ENCODE data around the gene SCAMP4. TPM values are rescaled to one million over a fixed set of nuclear protein-coding genes. Genes with fewer than 3 reads are reported as not detected.

Gene SCAMP4
- total RNA-seq, 1 donor from 2014 or later: 71.2 TPM

GRCh38 chr19:1864480-1865171 is 40.6 kb upstream of the SCAMP4 start:
- Mint-ChIP-seq H3K4me1 (peaks cover 17% of the 10 kb centered on the region), H3K4me3 (peak overlapping the region; percentile 81), H3K9me3 (no peaks in the 10 kb centered on the region), H3K36me3 (ENCODE audit: low read depth) (no peaks in the 10 kb centered on the region), H3K27me3 (ENCODE audit: low read depth) (peaks cover 21% of the 10 kb centered on the region), H3K27ac (ENCODE audit: unreplicated experiment) (no peak overlapping the region)
- peak; percentile 83 for TF ChIP-seq CTCF (conservative IDR thresholded peaks at IDR 0.05)
- DNase-seq (ENCODE audit: low read depth, low spot score): peak; percentile 81

- Mint-ChIP-seq H3K4me1 (peaks cover 17% of the 10 kb centered on the region), H3K27ac (ENCODE audit: unreplicated experiment) (no peak overlapping the region), H3K27me3 (ENCODE audit: low read depth) (peaks cover 21% of the 10 kb centered on the region), H3K36me3 (ENCODE audit: low read depth) (no peaks in the 10 kb centered on the region), H3K4me3 (peak overlapping the region; percentile 81), H3K9me3 (no peaks in the 10 kb centered on the region)
- TF ChIP-seq CTCF (conservative IDR thresholded peaks at IDR 0.05): no peak
- DNase-seq (ENCODE audit: low read depth, low spot score): no peak
Measured at GRCh38 chr19:1865172-1866010, 39.8 kb upstream of the SCAMP4 start.

GRCh38 chr19:1866693-1867348 is 38.4 kb upstream of the SCAMP4 start:
- TF ChIP-seq CTCF (conservative IDR thresholded peaks at IDR 0.05): no peak
- DNase-seq (ENCODE audit: low read depth, low spot score): no peak
- Mint-ChIP-seq H3K27ac (ENCODE audit: unreplicated experiment) (no peak overlapping the region), H3K4me3 (peak overlapping the region; percentile 68), H3K36me3 (ENCODE audit: low read depth) (no peaks in the 10 kb centered on the region), H3K9me3 (no peaks in the 10 kb centered on the region), H3K4me1 (peaks cover 9% of the 10 kb centered on the region), H3K27me3 (ENCODE audit: low read depth) (peaks cover 7% of the 10 kb centered on the region)

- Mint-ChIP-seq H3K27ac (ENCODE audit: unreplicated experiment) (no peak overlapping the region), H3K9me3 (no peaks in the 10 kb centered on the region), H3K4me3 (peak overlapping the region; percentile 41), H3K4me1 (peaks cover 4% of the 10 kb centered on the region), H3K36me3 (ENCODE audit: low read depth) (no peaks in the 10 kb centered on the region), H3K27me3 (ENCODE audit: low read depth) (peaks cover 2% of the 10 kb centered on the region)
- DNase-seq (ENCODE audit: low read depth, low spot score): no peak
- TF ChIP-seq CTCF (conservative IDR thresholded peaks at IDR 0.05): no peak
Measured at GRCh38 chr19:1867349-1867724, 37.9 kb upstream of the SCAMP4 start.

- H3K9me3 Mint-ChIP-seq: no peaks in the 10 kb centered on the region
- no peaks in the 10 kb centered on the region for H3K36me3 Mint-ChIP-seq (ENCODE audit: low read depth)
- H3K27me3 Mint-ChIP-seq (ENCODE audit: low read depth): no peaks in the 10 kb centered on the region
- H3K4me3 Mint-ChIP-seq: peak overlapping the region; percentile 62
- H3K27ac Mint-ChIP-seq (ENCODE audit: unreplicated experiment): no peak overlapping the region
- TF ChIP-seq CTCF (conservative IDR thresholded peaks at IDR 0.05): no peak
- no peak for DNase-seq (ENCODE audit: low read depth, low spot score)
- H3K4me1 Mint-ChIP-seq: peaks cover 6% of the 10 kb centered on the region
Measured at GRCh38 chr19:1868971-1869370, 36.2 kb upstream of the SCAMP4 start.

Data from neural crest cell (in vitro differentiated cells).